NOMO-1 treated with DMSO at 0.1 percent for 48 hours (cell line): Measurements from ENCODE around the gene FOXQ1.
"Not testable (repeated sequence)": the region's sequence is repeated elsewhere in the genome, so short reads cannot be mapped to it uniquely, and the experiment has no call there.

ENCODE experiments used
- DNase-seq: peaks from one replicate; lab custom pipeline; 2025; ENCODE audit not compliant: unreplicated experiment; lab: John Stamatoyannopoulos, UW

Gene FOXQ1

GRCh38 chr6:1321738-1322137 lies 9.8 kb downstream of the FOXQ1 start:
- peak; percentile 68 for DNase-seq

DNA sequence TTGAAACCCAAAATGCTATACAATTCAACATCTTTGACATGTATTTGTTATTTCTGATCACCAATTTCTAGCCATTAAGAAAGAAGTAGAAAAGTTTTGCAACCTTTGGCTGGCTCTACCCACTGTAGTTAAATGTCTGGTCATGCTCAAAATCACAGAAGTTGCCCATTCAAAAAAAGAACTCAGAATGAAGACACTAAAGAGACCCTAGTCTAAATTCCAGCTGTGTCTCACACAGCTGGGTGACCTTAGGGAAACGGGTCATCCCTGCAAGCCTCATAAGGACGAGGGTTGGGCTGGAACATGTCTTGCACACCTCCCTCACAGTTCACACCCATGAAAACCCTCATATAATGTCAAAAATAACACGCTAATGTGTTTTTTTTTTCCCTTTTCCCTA lies 10.3 kb downstream of the FOXQ1 start:
- DNase-seq, result peak; percentile 9

DNA sequence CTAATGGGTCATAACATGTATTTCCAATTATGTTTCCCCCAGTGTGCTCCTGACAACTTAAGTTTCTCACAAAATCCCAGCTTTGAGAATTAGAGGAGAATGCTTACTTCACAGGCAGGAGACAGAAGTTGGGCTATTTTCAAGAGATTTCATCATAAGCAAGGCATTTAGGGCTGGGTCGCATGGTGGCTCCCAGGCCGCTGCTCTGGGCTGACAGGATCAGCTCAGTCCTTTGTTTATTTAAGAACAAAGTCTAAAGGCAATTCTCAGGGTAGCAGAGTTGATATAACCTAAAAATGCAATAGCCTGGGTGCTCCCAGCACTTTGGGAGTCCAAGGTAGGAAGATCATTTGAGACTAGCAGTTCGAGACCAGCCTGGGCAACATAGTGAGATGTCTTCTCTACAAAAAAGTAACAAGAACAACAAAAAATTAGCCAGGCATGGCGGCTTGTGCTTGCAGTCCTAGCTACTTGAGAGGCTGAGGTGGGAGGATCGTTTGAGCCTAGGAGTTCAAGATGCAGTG lies 10.9 kb downstream of the FOXQ1 start:
- DNase-seq, result no peak

DNA sequence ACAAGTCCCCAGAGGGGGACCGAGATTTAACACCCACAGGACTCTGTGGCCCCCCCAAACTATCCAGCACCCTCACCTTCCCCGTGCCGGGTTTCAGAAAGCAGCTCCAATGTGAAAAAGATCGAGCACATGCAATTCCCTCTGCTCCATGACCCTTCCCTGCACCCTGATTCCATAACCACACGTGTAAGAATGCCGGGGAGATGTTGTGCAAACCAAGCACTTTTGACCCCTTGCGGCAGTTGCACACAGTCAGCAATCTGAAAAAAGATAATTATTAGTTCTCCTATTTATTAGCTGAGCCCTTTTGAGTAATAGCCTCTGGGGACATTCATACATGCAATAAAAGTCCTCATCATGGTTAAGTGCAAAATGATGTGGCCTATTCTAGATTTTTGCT lies 13.0 kb downstream of the FOXQ1 start:
- DNase-seq, result no peak

- peak; percentile 30 for DNase-seq
Measured at GRCh38 chr6:1325461-1326309, 13.8 kb downstream of the FOXQ1 start.

- DNase-seq, result peak; percentile 34
Measured at GRCh38 chr6:1326535-1327121, 14.7 kb downstream of the FOXQ1 start.

DNA sequence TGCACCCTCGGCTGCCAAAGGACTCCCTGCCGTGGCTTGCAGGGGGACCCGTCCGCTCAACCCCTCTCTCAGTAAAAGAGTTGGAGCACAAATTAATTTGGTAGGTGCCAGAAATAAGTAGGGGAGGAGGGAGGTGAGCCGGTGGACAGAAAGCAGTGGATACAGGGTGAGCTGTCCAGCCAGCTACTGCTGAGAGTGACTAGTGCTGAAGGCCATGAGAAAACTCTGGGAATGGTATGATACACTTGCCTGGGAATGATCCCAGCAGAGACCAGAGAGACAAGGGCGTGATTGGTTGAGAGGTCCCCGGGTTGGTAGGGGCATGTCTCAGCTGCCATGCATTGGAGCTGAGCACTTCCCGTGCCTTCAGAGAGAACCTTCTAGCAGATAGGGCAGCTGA lies 15.7 kb downstream of the FOXQ1 start:
- no peak for DNase-seq

DNA sequence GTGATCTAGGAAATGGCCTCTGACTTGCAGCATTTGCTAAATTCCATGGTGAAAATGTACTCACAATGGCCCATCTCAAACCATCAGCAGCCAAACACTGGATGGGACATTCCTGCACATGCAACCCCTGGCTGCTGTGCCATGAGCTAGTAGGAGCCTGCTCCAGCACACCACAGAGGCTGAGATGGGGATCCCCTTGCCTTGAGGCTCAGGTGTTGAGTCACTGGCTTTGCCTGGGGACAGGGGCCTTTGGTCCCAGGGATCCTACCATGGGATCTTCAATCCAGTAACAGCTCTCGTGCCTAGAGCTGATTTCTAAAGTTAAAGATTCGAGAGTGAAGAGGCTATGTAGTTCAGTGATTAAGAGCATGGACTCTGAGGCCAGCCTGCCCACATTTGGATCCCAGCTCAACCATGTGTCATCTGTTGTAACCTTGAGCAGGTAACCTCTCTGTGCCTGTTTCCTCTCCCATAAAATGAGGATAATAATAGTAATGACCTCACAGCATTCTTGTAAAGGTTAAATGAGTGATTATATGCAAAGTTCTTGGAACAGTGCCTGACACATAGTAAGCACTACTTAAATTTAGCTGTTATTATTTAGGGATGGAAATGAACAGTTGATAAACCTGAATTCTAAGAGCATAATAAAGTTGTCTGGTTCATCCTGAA lies 16.4 kb downstream of the FOXQ1 start:
- DNase-seq, result no peak

DNA sequence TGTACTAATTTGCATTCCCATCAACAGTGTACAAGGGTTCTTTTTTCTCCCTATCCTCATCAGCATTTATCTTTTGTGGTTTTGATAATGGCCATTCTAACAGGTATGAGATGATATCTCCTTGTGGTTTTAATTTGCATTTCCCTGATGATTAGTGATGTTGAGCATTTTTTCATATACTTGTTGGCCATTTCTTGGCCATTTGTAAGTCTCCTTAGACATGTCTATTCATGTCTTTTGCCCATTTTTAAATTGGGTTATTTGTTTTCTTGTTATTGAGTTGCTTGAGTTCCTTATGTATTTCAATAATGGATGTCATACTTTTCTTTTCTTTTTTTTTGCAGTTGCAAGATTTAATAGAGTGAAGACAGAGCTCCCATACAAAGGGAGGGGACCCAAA lies 17.8 kb downstream of the FOXQ1 start:
- DNase-seq, result no peak

GRCh38 chr6:1334684-1335083 lies 22.8 kb downstream of the FOXQ1 start:
- DNase-seq, result peak; percentile 38

- DNase-seq, result peak; percentile 94
Measured at GRCh38 chr6:1335367-1336037, 23.6 kb downstream of the FOXQ1 start.

GRCh38 chr6:1336246-1336843 lies 24.4 kb downstream of the FOXQ1 start:
- DNase-seq, result no peak

DNA sequence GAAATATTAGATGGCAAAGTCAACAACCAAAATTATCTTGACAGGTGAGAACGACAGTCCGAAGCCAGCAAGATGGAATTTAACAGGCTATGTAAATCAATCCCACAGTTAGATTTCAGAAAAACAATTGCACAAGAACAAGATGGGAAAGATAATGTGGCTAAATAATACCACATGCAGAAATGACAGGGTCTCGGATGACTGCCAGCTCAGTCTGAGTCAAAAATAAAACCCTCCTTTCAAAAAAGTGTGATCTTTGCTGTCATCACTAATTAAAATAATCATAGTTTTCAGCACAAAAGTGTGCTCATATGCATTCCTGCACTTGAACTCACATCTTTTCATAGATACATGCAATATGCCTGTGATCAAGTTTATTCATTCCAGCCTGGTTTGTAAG lies 25.9 kb downstream of the FOXQ1 start:
- DNase-seq, result no peak

- DNase-seq, result no peak
Measured at GRCh38 chr6:1346101-1346500, 34.2 kb downstream of the FOXQ1 start.

DNA sequence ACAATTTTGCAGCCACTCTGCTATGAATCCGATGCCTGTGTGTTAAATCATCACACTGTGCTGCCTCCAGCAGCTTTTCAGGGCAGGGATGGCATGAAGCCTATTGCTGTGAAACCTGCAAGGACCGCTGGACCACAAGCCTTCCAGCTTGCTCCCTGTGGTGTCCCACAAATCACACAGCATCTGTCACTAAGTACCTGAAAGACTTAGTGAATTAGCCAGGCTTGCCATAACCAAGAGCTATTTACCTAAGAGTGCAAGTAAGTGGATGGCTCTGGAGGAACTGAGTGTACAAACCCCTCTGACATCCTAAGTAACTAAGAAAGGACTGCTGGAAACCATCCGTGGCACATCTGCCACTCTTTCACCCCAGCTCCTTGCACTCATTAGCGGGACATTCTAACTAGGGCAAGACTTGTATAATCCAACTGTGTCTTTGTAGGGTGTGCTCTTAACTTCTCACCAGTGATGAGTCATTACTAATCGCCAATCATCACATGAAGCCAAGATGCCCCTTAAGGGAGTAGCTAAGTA lies 34.7 kb downstream of the FOXQ1 start:
- no peak for DNase-seq

DNA sequence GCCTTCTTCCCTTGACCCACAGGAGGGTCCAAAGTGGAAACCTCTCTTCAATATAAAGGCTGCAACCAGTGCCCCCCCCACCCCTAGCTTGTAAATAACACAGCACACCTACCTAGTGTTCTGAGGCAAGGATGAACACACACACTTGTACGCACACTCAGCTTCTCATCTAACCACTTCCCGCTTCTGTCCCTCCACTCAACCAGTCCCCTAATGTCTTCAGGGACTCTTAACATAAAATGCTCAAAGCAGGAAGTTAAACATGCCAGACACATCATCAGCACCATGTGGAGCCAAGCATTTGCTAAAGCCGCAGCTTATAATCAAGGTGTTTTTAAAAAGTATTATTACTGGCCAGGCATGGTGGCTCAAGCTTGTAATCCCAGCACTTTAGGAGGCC lies 35.3 kb downstream of the FOXQ1 start:
- no peak for DNase-seq

- no peak for DNase-seq
Measured at GRCh38 chr6:1348675-1349074, 36.8 kb downstream of the FOXQ1 start.

GRCh38 chr6:1349655-1350054 lies 37.8 kb downstream of the FOXQ1 start:
- DNase-seq, result no peak

DNA sequence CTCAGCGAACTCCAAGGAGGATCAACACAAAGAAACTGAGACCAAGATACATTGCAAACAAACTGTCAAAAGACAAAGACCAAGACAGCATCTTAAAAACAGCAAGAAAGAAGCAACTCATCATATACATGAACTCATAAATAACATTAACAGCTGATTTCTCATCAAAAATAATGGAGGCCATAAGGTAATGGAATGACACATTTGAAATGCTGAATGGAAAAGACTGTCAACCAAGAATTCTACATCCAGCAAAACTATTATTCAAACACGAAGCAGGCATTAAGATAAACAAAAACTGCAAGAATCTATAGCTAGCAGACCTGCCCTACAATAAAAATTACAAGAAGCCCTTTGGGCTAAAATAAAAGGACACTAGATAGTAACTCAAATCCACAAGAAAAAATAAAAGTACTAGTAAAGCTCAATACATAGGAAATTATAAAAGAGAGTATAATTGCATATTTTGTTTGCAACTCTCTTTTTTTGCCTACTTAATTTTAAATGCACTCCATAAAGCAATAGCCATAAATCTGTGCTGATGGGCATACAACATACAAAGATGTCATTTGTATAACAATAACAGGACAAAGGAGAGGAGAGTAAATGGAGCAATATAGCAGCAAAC lies 39.6 kb downstream of the FOXQ1 start:
- no peak for DNase-seq

- not testable (repeated sequence) for DNase-seq
Measured at GRCh38 chr6:1355068-1355467, 43.2 kb downstream of the FOXQ1 start.
